ENCODE data around the gene SCFD2. TPM values are rescaled to one million over a fixed set of nuclear protein-coding genes. Genes with fewer than 3 reads are reported as not detected.

The SCFD2 gene
- total RNA-seq, 1 donor = 33.2 TPM

- no peak overlapping the region for H3K4me3 ChIP-seq (ENCODE audit: low read depth, low read length)
- no peak for DNase-seq (ENCODE audit: low read depth)
- no peak for TF ChIP-seq CTCF (IDR thresholded peaks at IDR 0.05; ENCODE audit: insufficient read depth, low read depth, low read length)
Observed at GRCh38 chr4:52966781-52967180, 399.1 kb downstream of the SCFD2 start.

GRCh38 chr4:52966172-52966571, 399.7 kb downstream of the SCFD2 start:
- no peak overlapping the region for H3K4me3 ChIP-seq (ENCODE audit: low read depth, low read length)
- DNase-seq (ENCODE audit: low read depth) = peak; percentile 30
- no peak for TF ChIP-seq CTCF (IDR thresholded peaks at IDR 0.05; ENCODE audit: insufficient read depth, low read depth, low read length)

- TF ChIP-seq CTCF (IDR thresholded peaks at IDR 0.05; ENCODE audit: insufficient read depth, low read depth, low read length) = no peak
- DNase-seq (ENCODE audit: low read depth) = no peak
- H3K4me3 ChIP-seq (ENCODE audit: low read depth, low read length) = no peak overlapping the region
Observed at GRCh38 chr4:52964561-52965101, 401.2 kb downstream of the SCFD2 start.

- no peak for TF ChIP-seq CTCF (IDR thresholded peaks at IDR 0.05; ENCODE audit: insufficient read depth, low read depth, low read length)
- DNase-seq (ENCODE audit: low read depth) = no peak
- no peak overlapping the region for H3K4me3 ChIP-seq (ENCODE audit: low read depth, low read length)
Observed at GRCh38 chr4:52964011-52964410, 401.9 kb downstream of the SCFD2 start.

GRCh38 chr4:52962721-52963120, 403.1 kb downstream of the SCFD2 start:
- no peak overlapping the region for H3K4me3 ChIP-seq (ENCODE audit: low read depth, low read length)
- TF ChIP-seq CTCF (IDR thresholded peaks at IDR 0.05; ENCODE audit: insufficient read depth, low read depth, low read length) = no peak
- DNase-seq (ENCODE audit: low read depth) = no peak

GRCh38 chr4:52961666-52962412, 404.0 kb downstream of the SCFD2 start:
- DNase-seq (ENCODE audit: low read depth) = no peak
- no peak for TF ChIP-seq CTCF (IDR thresholded peaks at IDR 0.05; ENCODE audit: insufficient read depth, low read depth, low read length)
- no peak overlapping the region for H3K4me3 ChIP-seq (ENCODE audit: low read depth, low read length)
